Smooth muscle cell (in vitro differentiated cells): ENCODE results near the gene ICE2. TPM values are rescaled to one million over a fixed set of nuclear protein-coding genes. Genes with fewer than 3 reads are reported as not detected.

Experiments
- DNase-seq: peaks from one replicate; lab custom pipeline; 2025; ENCODE audit not compliant: unreplicated experiment; lab: John Stamatoyannopoulos, UW
- H2AFZ ChIP-seq: fragments of 200-600 bp; sonication (generic); 2 replicates; pipeline ENCODE4 v1.6.0; 2016; ENCODE audit warnings: antibody characterized with exemption, low read depth, mild to moderate bottlenecking
- H3F3A ChIP-seq: fragments of 200-600 bp; sonication (generic); 2 replicates; pipeline ENCODE4 v1.6.0; 2017; ENCODE audit warnings: antibody characterized with exemption, low read depth
- H3K27ac ChIP-seq: fragments of 200-600 bp; sonication (generic); 2 replicates; pipeline ENCODE4 v1.5.1; 2016; ENCODE audit warnings: low read depth, mild to moderate bottlenecking
- H3K27me3 ChIP-seq: fragments of 200-600 bp; sonication (generic); 2 replicates; pipeline ENCODE4 v1.6.1; 2016; ENCODE audit warnings: low read depth, mild to moderate bottlenecking
- H3K36me3 ChIP-seq: fragments of 200-600 bp; sonication (generic); 2 replicates; pipeline ENCODE4 v1.5.1; 2016; ENCODE audit warnings: low read depth
- H3K4me1 ChIP-seq: fragments of 200-600 bp; sonication (generic); 2 replicates; pipeline ENCODE4 v1.5.1; 2016; ENCODE audit warnings: low read depth
- H3K4me2 ChIP-seq: fragments of 200-600 bp; sonication (generic); 2 replicates; pipeline ENCODE4 v1.6.0; 2016; ENCODE audit warnings: mild to moderate bottlenecking
- H3K4me3 ChIP-seq: fragments of 200-600 bp; sonication (generic); 2 replicates; pipeline ENCODE4 v1.5.1; 2016; ENCODE audit warnings: mild to moderate bottlenecking
- H3K79me2 ChIP-seq: fragments of 200-600 bp; sonication (generic); 2 replicates; pipeline ENCODE4 v1.6.0; 2016; ENCODE audit warnings: low read depth, mild to moderate bottlenecking
- H3K9ac ChIP-seq: fragments of 200-600 bp; sonication (generic); 2 replicates; pipeline ENCODE4 v1.6.0; 2016; ENCODE audit warnings: low read depth
- H3K9me3 ChIP-seq: fragments of 200-600 bp; sonication (generic); replicated peaks from 2 replicates; pipeline ENCODE4 v1.5.1; 2016; ENCODE audit warnings: low read depth
- H4K20me1 ChIP-seq: fragments of 200-600 bp; sonication (generic); 2 replicates; pipeline ENCODE4 v1.6.0; 2016; ENCODE audit warnings: low read depth
- CTCF ChIP-seq: fragments of 200-600 bp; sonication (generic); IDR thresholded peaks from 2 replicates; pipeline ENCODE4 v1.5.1; 2017; ENCODE audit warnings: borderline replicate concordance, mild to moderate bottlenecking, antibody characterized with exemption; ENCODE audit not compliant: insufficient read depth, poor library complexity, severe bottlenecking
- WGBS: methylation state at CpG from one replicate; pipeline ENCODE4 v1.1.7; 2016; ENCODE audit warnings: low lambda C conversion rate; 5-methylcytosine and 5-hydroxymethylcytosine counted together
- polyA plus RNA-seq: library from polyadenylated mRNA; unstranded; fragments of >200 nt; fragmentation: Nextera tagmentation; extraction: Ambion mirVana; gene quantifications from 2 replicates; pipeline ENCODE4 v1.2.1, GENCODE V29; 2016
- total RNA-seq: library from RNA; depleted of rRNA; stranded (reverse); fragments of >200 nt; gene quantifications from 2 replicates; pipeline ENCODE4 v1.2.3, GENCODE V29; 2014

Gene ICE2
- total and polyA plus RNA-seq, 2 experiments from 2014 or later = 15.2 to 17.3 TPM

- Histone ChIP-seq H2AFZ (no peak overlapping the region), H3K9ac (no peak overlapping the region), H3K79me2 (peaks cover 3% of the 10 kb centered on the region), H3K4me3 (no peak overlapping the region), H3F3A (no peaks in the 10 kb centered on the region), H3K36me3 (no peaks in the 10 kb centered on the region), H3K4me1 (no peaks in the 10 kb centered on the region), H3K9me3 (no peaks in the 10 kb centered on the region), H3K4me2 (no peak overlapping the region), H4K20me1 (no peaks in the 10 kb centered on the region), H3K27ac (no peak overlapping the region), H3K27me3 (no peaks in the 10 kb centered on the region)
- no peak for TF ChIP-seq CTCF
- WGBS = 88% methylated on average over 1 of the region's 1 CpG
- no peak for DNase-seq
Observed at GRCh38 chr15:60438646-60439045, 40.3 kb downstream of the ICE2 start.

GRCh38 chr15:60428935-60429334 lies 50.0 kb downstream of the ICE2 start:
- Histone ChIP-seq H3K9ac (no peak overlapping the region), H2AFZ (no peak overlapping the region), H3K36me3 (peaks cover 4% of the 10 kb centered on the region), H3K79me2 (no peaks in the 10 kb centered on the region), H3K4me2 (no peak overlapping the region), H3F3A (peaks cover 2% of the 10 kb centered on the region), H3K4me1 (peaks cover 4% of the 10 kb centered on the region), H4K20me1 (no peaks in the 10 kb centered on the region), H3K4me3 (no peak overlapping the region), H3K9me3 (no peaks in the 10 kb centered on the region), H3K27me3 (no peaks in the 10 kb centered on the region), H3K27ac (no peak overlapping the region)
- DNase-seq = no peak
- no peak for TF ChIP-seq CTCF
- WGBS = 94% methylated on average over 1 of the region's 1 CpG

GRCh38 chr15:60426870-60427508 lies 52.0 kb downstream of the ICE2 start:
- no peak overlapping the region for H3K9ac ChIP-seq
- no peaks in the 10 kb centered on the region for H3K27me3 ChIP-seq
- H2AFZ ChIP-seq = no peak overlapping the region
- H4K20me1 ChIP-seq = no peaks in the 10 kb centered on the region
- DNase-seq = no peak
- H3K27ac ChIP-seq = peak overlapping the region; percentile 34
- H3K4me2 ChIP-seq = no peak overlapping the region
- H3K36me3 ChIP-seq = peaks cover 4% of the 10 kb centered on the region
- no peak for TF ChIP-seq CTCF
- 48% methylated on average over 2 of the region's 2 CpGs for WGBS
- peaks cover 17% of the 10 kb centered on the region for H3K4me1 ChIP-seq
- peaks cover 5% of the 10 kb centered on the region for H3F3A ChIP-seq
- H3K9me3 ChIP-seq = no peaks in the 10 kb centered on the region
- no peak overlapping the region for H3K4me3 ChIP-seq
- no peaks in the 10 kb centered on the region for H3K79me2 ChIP-seq

DNA sequence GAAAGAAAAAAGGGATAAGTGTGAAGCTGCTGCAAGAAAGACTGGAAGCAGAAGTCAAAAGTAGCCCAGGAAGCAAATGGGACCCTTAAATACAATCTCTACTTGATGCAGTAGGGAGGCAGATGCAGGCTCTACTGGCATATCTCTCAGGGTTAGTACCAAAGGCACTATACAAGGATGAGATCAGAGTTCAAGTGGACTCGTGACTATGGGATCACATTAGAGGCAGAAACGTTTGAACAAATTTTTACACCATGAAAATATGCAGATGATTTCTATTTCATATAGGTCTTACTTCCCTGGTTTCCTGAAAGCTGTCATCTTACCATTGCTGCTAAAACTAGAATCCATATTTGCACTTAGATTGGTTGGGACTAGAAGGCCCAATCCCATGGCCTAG lies 53.5 kb downstream of the ICE2 start:
- TF ChIP-seq CTCF = no peak
- Histone ChIP-seq H3K9ac (no peak overlapping the region), H3K4me1 (peaks cover 17% of the 10 kb centered on the region), H3K27me3 (no peaks in the 10 kb centered on the region), H3K9me3 (no peaks in the 10 kb centered on the region), H2AFZ (no peak overlapping the region), H3K4me3 (no peak overlapping the region), H4K20me1 (no peaks in the 10 kb centered on the region), H3K27ac (no peak overlapping the region), H3F3A (peaks cover 13% of the 10 kb centered on the region), H3K79me2 (no peaks in the 10 kb centered on the region), H3K36me3 (peaks cover 4% of the 10 kb centered on the region), H3K4me2 (no peak overlapping the region)
- no peak for DNase-seq
- WGBS = 90% methylated on average over 2 of the region's 2 CpGs
